Loucy (cell line): ENCODE data around the gene FREM3.
"Not testable (repeated sequence)": the region's sequence is repeated elsewhere in the genome, so short reads cannot be mapped to it uniquely, and the experiment has no call there.

Experiments
- EZH2phosphoT487 ChIP-seq: fragments of 200-600 bp; IDR thresholded peaks from 2 replicates; pipeline ENCODE4 v1.6.1; 2018; ENCODE audit warnings: antibody characterized with exemption, mild to moderate bottlenecking, moderate library complexity, borderline replicate concordance
- TF ChIP-seq, protein P1 (sequence below): fragments of 200-600 bp; sonication (generic); conservative IDR thresholded peaks from 2 replicates; pipeline ENCODE4 v1.5.1; 2014; ENCODE audit warnings: mild to moderate bottlenecking, antibody characterized with exemption, low read length

DNA sequence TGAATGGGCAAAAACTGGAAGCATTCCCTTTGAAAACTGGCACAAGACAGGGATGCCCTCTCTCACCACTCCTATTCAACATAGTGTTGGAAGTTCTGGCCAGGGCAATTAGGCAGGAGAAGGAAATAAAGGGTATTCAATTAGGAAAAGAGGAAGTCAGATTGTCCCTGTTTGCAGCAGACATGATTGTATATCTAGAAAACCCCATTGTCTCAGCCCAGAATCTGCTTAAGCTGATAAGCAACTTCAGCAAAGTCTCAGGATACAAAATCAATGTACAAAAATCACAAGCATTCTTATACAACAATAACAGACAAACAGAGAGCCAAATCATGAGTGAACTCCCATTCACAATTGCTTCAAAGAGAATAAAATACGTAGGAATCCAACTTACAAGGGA lies 18.3 kb upstream of the FREM3 start:
- TF ChIP-seq, protein P1, sequence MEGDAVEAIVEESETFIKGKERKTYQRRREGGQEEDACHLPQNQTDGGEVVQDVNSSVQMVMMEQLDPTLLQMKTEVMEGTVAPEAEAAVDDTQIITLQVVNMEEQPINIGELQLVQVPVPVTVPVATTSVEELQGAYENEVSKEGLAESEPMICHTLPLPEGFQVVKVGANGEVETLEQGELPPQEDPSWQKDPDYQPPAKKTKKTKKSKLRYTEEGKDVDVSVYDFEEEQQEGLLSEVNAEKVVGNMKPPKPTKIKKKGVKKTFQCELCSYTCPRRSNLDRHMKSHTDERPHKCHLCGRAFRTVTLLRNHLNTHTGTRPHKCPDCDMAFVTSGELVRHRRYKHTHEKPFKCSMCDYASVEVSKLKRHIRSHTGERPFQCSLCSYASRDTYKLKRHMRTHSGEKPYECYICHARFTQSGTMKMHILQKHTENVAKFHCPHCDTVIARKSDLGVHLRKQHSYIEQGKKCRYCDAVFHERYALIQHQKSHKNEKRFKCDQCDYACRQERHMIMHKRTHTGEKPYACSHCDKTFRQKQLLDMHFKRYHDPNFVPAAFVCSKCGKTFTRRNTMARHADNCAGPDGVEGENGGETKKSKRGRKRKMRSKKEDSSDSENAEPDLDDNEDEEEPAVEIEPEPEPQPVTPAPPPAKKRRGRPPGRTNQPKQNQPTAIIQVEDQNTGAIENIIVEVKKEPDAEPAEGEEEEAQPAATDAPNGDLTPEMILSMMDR = not testable (repeated sequence)
- not testable (repeated sequence) for TF ChIP-seq EZH2phosphoT487
